K562 (cell line): ENCODE measurements around the gene ARL16. TPM values are rescaled to one million over a fixed set of nuclear protein-coding genes. Genes with fewer than 3 reads are reported as not detected.

Experiments
- BCL6 ChIP-seq: fragments of 250-450 bp; sonication (Bioruptor Pico); IDR thresholded peaks from 2 replicates; pipeline ENCODE4 v1.4.0; 2020
- CBFB ChIP-seq: sonication (generic); formaldehyde crosslinking; IDR thresholded peaks from 2 replicates; pipeline ENCODE4 v1.4.0; 2020; ENCODE audit warnings: mild to moderate bottlenecking, missing genetic modification reagents
- CGGBP1 ChIP-seq: fragments of 250-450 bp; sonication (Bioruptor Pico); IDR thresholded peaks from 2 replicates; pipeline ENCODE4 v1.9.0; 2021; ENCODE audit warnings: mild to moderate bottlenecking
- CHD4 ChIP-seq: fragments of 200-600 bp; sonication (generic); IDR thresholded peaks from 3 replicates; pipeline ENCODE4 v1.6.1; 2012; ENCODE audit warnings: low read depth, mild to moderate bottlenecking, mixed read lengths, low read length, inconsistent platforms; ENCODE audit not compliant: insufficient read depth, insufficient replicate concordance, poor library complexity, severe bottlenecking
- E4F1 ChIP-seq: fragments of 250-450 bp; sonication (Bioruptor Pico); IDR thresholded peaks from 2 replicates; pipeline ENCODE4 v1.5.0; 2021; ENCODE audit warnings: mild to moderate bottlenecking, borderline replicate concordance
- GATAD2A ChIP-seq: fragments of 450-650 bp; IDR thresholded peaks from 2 replicates; pipeline ENCODE4 v1.6.1; 2017
- MED1 ChIP-seq: sonication (generic); formaldehyde crosslinking; IDR thresholded peaks from 2 replicates; pipeline ENCODE4 v1.8.1; 2023; ENCODE audit warnings: missing genetic modification reagents, borderline replicate concordance
- RREB1 ChIP-seq: fragments of 250-450 bp; sonication (Bioruptor Pico); IDR thresholded peaks from 2 replicates; pipeline ENCODE4 v1.4.0; 2020
- THAP12 ChIP-seq: fragments of 250-450 bp; sonication (Bioruptor Pico); IDR thresholded peaks from 2 replicates; pipeline ENCODE4 v1.9.0; 2021; ENCODE audit warnings: mild to moderate bottlenecking, inconsistent platforms
- ZFP1 ChIP-seq: fragments of 450-650 bp; formaldehyde crosslinking; IDR thresholded peaks from 2 replicates; pipeline ENCODE4 v1.4.0; 2020; ENCODE audit warnings: mild to moderate bottlenecking, mixed read lengths
- ZNF184 ChIP-seq: sonication (generic); formaldehyde crosslinking; IDR thresholded peaks from 2 replicates; pipeline ENCODE4 v1.5.0; 2020; ENCODE audit warnings: missing genetic modification reagents
- ZNF639 ChIP-seq, 2 experiments: fragments of 200-800 bp in 1 of 2; sonication (Bioruptor generic) in 1 of 2; sonication (generic) in 1 of 2; formaldehyde crosslinking in 1 of 2; IDR thresholded peaks in 1 of 2; conservative IDR thresholded peaks in 1 of 2; 2 replicates each; pipeline versions ENCODE4 v1.5.0 to v1.6.1; 2016 to 2020; ENCODE audit warnings: missing compliant biosample characterization in 1 of 2, missing genetic modification characterization in 1 of 2, missing genetic modification reagents in 1 of 2
- polyA plus RNA-seq, 8 experiments: library from polyadenylated mRNA; depleted of rRNA in 4 of 8; stranded (reverse) in 5 of 8; unstranded in 3 of 8; fragments of >200 nt; fragmentation: Nextera tagmentation in 2 of 8; fragmentation: Illumina TruSeq in 1 of 8; extraction: Ambion mirVana in 2 of 8; extraction: Trizol in 1 of 8; gene quantifications; 2 replicates each; pipeline versions ENCODE4 v1.2.1 to v1.2.3, GENCODE V29; 2011 to 2014; ENCODE audit warnings: inconsistent platforms in 1 of 8, missing spikeins in 1 of 8
- total RNA-seq, 7 experiments: library from RNA; depleted of rRNA in 6 of 7; stranded (reverse); fragments of >200 nt in 6 of 7; fragmentation: Illumina TruSeq in 2 of 7; extraction: Trizol in 2 of 7; gene quantifications; 2 replicates each; pipeline versions ENCODE4 v1.2.1 to v1.2.3, GENCODE V29; 2011 to 2021; ENCODE audit warnings: low replicate concordance in 1 of 7

Gene ARL16
- total and polyA plus RNA-seq, 9 of the 15 experiments (the other 6 are each of a cell fraction or from before 2014, with no cell fraction given) = 5.4 to 32.4 (median 22.6) TPM

- TF ChIP-seq CHD4 (no peak), E4F1 (CRISPR knock-in tag) (no peak), CBFB (CRISPR knock-in tag) (no peak), ZNF184 (CRISPR knock-in tag) (no peak), THAP12 (CRISPR knock-in tag) (peak; percentile 68), GATAD2A (no peak), CGGBP1 (CRISPR knock-in tag) (0 out of 2 replicates have a peak, but pooled peaks have one; percentile 60), MED1 (CRISPR knock-in tag) (no peak), ZFP1 (CRISPR knock-in tag) (no peak), ZNF639 (CRISPR knock-in tag; conservative IDR thresholded peaks at IDR 0.05 in 1 of 2, IDR thresholded peaks at IDR 0.05 in 1 of 2) (no peak), BCL6 (no peak), RREB1 (CRISPR knock-in tag) (0 out of 2 replicates have a peak, but pooled peaks have one; percentile 10)
Observed at GRCh38 chr17:81666342-81667191, 17.0 kb downstream of the ARL16 start, which contains the start of the genes CCDC137 and OXLD1 (continued).
